ENCODE results near the gene OPN4. TPM values are rescaled to one million over a fixed set of nuclear protein-coding genes. Genes with fewer than 3 reads are reported as not detected.
"Not testable (repeated sequence)": the region's sequence is repeated elsewhere in the genome, so short reads cannot be mapped to it uniquely, and the experiment has no call there.

Gene OPN4
- total RNA-seq, 1 donor from 2014 or later: not detected

GRCh38 chr10:86644794-86645445 lies 9.4 kb upstream of the OPN4 start:
- intact Hi-C loops (cut with DNase I): no loop called here
- DNase-seq (no peak), ATAC-seq (no peak)
- TF ChIP-seq CTCF (IDR thresholded peaks at IDR 0.05): no peak
- Histone ChIP-seq H3K27ac (no peak overlapping the region), H3K4me1 (peaks cover 5% of the 10 kb centered on the region), H3K4me3 (no peak overlapping the region), H3K27me3 (no peaks in the 10 kb centered on the region), H3K36me3 (no peaks in the 10 kb centered on the region), H3K9me3 (no peaks in the 10 kb centered on the region)

GRCh38 chr10:86645621-86646165 lies 8.7 kb upstream of the OPN4 start:
- H3K4me1 ChIP-seq; H3K27me3 ChIP-seq; H3K4me3 ChIP-seq; H3K9me3 ChIP-seq; DNase-seq; H3K36me3 ChIP-seq; H3K27ac ChIP-seq; intact Hi-C loops (cut with DNase I); ATAC-seq: not testable (repeated sequence)

- Histone ChIP-seq H3K4me1 (peaks cover 5% of the 10 kb centered on the region), H3K27ac (no peak overlapping the region), H3K4me3 (no peak overlapping the region), H3K36me3 (no peaks in the 10 kb centered on the region), H3K27me3 (no peaks in the 10 kb centered on the region), H3K9me3 (no peaks in the 10 kb centered on the region)
- no peak for DNase-seq
- intact Hi-C loops (cut with DNase I): no loop called here
- ATAC-seq: no peak
- TF ChIP-seq CTCF (IDR thresholded peaks at IDR 0.05): no peak
These were observed 7.8 kb upstream of the OPN4 start for GRCh38 chr10:86646532-86646931.

- Histone ChIP-seq H3K27me3 (no peaks in the 10 kb centered on the region), H3K4me1 (peaks cover 5% of the 10 kb centered on the region), H3K27ac (no peak overlapping the region), H3K9me3 (no peaks in the 10 kb centered on the region), H3K36me3 (no peaks in the 10 kb centered on the region), H3K4me3 (no peak overlapping the region)
- intact Hi-C loops (cut with DNase I): no loop called here
- TF ChIP-seq CTCF (IDR thresholded peaks at IDR 0.05): no peak
- DNase-seq (no peak), ATAC-seq (no peak)
These were observed 7.4 kb upstream of the OPN4 start for GRCh38 chr10:86646933-86647332.

- no peak for ATAC-seq
- no peak overlapping the region for H3K27ac ChIP-seq
- peaks cover 5% of the 10 kb centered on the region for H3K4me1 ChIP-seq
- intact Hi-C loops (cut with DNase I): no loop called here
- no peaks in the 10 kb centered on the region for H3K9me3 ChIP-seq
- no peaks in the 10 kb centered on the region for H3K27me3 ChIP-seq
- no peak for TF ChIP-seq CTCF (IDR thresholded peaks at IDR 0.05)
- H3K36me3 ChIP-seq: no peaks in the 10 kb centered on the region
- DNase-seq: no peak
- H3K4me3 ChIP-seq: no peak overlapping the region
These were observed 6.3 kb upstream of the OPN4 start for GRCh38 chr10:86647773-86648703.

Measured in upper lobe of right lung (tissue), 1 donor.